HepG2 (cell line): ENCODE measurements around the gene ACTN1. TPM values are rescaled to one million over a fixed set of nuclear protein-coding genes. Genes with fewer than 3 reads are reported as not detected.

Source experiments
- CENPX ChIP-seq: sonication (generic); formaldehyde crosslinking; IDR thresholded peaks from 2 replicates; pipeline ENCODE4 v1.9.0; 2021; ENCODE audit warnings: mild to moderate bottlenecking, missing genetic modification reagents, moderate library complexity
- CHD4 ChIP-seq: fragments of 200-600 bp; sonication (generic); IDR thresholded peaks from 2 replicates; pipeline ENCODE4 v1.7.0; 2017; ENCODE audit warnings: mild to moderate bottlenecking, low read length, borderline replicate concordance
- DR1 ChIP-seq: sonication (generic); formaldehyde crosslinking; IDR thresholded peaks from 2 replicates; pipeline ENCODE4 v1.8.0; 2021; ENCODE audit warnings: mild to moderate bottlenecking, missing genetic modification reagents, inconsistent platforms
- HES4 ChIP-seq: sonication (generic); formaldehyde crosslinking; IDR thresholded peaks from 2 replicates; pipeline ENCODE4 v1.9.0; 2021; ENCODE audit warnings: mild to moderate bottlenecking, missing genetic modification reagents, borderline replicate concordance
- MYNN ChIP-seq: sonication (generic); formaldehyde crosslinking; IDR thresholded peaks from 2 replicates; pipeline ENCODE4 v1.4.0; 2020; ENCODE audit warnings: mild to moderate bottlenecking, low read depth, missing genetic modification reagents
- NRL ChIP-seq: sonication (generic); formaldehyde crosslinking; IDR thresholded peaks from 2 replicates; pipeline ENCODE4 v1.5.0; 2020; ENCODE audit warnings: missing genetic modification reagents, mild to moderate bottlenecking, moderate library complexity, borderline replicate concordance
- RBM22 ChIP-seq: fragments of 200-400 bp; formaldehyde crosslinking; optimal IDR thresholded peaks from 2 replicates; pipeline ENCODE3; 2017; ENCODE audit warnings: mild to moderate bottlenecking, low read length, moderate library complexity
- SAP130 ChIP-seq: IDR thresholded peaks from 2 replicates; pipeline ENCODE4 v1.6.1; 2016; ENCODE audit warnings: low read depth
- SP5 ChIP-seq: IDR thresholded peaks from 2 replicates; pipeline ENCODE4 v1.6.1; 2016; ENCODE audit warnings: low read depth, borderline replicate concordance
- TBX3 ChIP-seq: fragments of 450-650 bp; IDR thresholded peaks from 2 replicates; pipeline ENCODE4 v1.6.1; 2017; ENCODE audit warnings: antibody characterized with exemption, mild to moderate bottlenecking, inconsistent platforms, borderline replicate concordance
- ZFP90 ChIP-seq: sonication (generic); formaldehyde crosslinking; IDR thresholded peaks from 2 replicates; pipeline ENCODE4 v1.8.0; 2022; ENCODE audit warnings: missing genetic modification reagents, mild to moderate bottlenecking, inconsistent platforms, borderline replicate concordance
- ZNF549 ChIP-seq: sonication (generic); formaldehyde crosslinking; IDR thresholded peaks from 2 replicates; pipeline ENCODE4 v1.5.0; 2020; ENCODE audit warnings: missing genetic modification reagents
- ZNF550 ChIP-seq: sonication (generic); formaldehyde crosslinking; IDR thresholded peaks from 2 replicates; pipeline ENCODE4 v1.4.0; 2020; ENCODE audit warnings: mild to moderate bottlenecking, missing genetic modification reagents, borderline replicate concordance
- ZNF563 ChIP-seq: sonication (generic); formaldehyde crosslinking; IDR thresholded peaks from 2 replicates; pipeline ENCODE4 v1.8.0; 2022; ENCODE audit warnings: mild to moderate bottlenecking, moderate library complexity, missing genetic modification reagents
- polyA plus RNA-seq, 8 experiments: library from polyadenylated mRNA; depleted of rRNA in 3 of 8; stranded (reverse) in 7 of 8; unstranded in 1 of 8; fragments of >200 nt; fragmentation: Illumina TruSeq in 4 of 8; extraction: Trizol in 4 of 8; gene quantifications; 2 replicates each; pipeline versions ENCODE4 v1.2.1 to v1.2.3, GENCODE V29; 2011 to 2016; ENCODE audit warnings: low read depth in 4 of 8, missing spikeins in 1 of 8, mixed read lengths in 1 of 8; ENCODE audit not compliant: insufficient read depth in 1 of 8
- total RNA-seq, 5 experiments: library from RNA; depleted of rRNA; stranded (reverse); fragments of >200 nt; fragmentation: Illumina TruSeq; extraction: Trizol; gene quantifications; 2 replicates each; pipeline ENCODE4 v1.2.3, GENCODE V29; 2016; ENCODE audit warnings: low read depth in 1 of 5
- TF ChIP-seq, protein P1 (sequence below): sonication (generic); formaldehyde crosslinking; IDR thresholded peaks from 2 replicates; pipeline ENCODE4 v1.4.0; 2020; ENCODE audit warnings: missing genetic modification reagents
- TF ChIP-seq, protein P2 (sequence below): sonication (generic); formaldehyde crosslinking; IDR thresholded peaks from 2 replicates; pipeline ENCODE4 v1.4.0; 2020; ENCODE audit warnings: low read depth, mild to moderate bottlenecking, missing genetic modification reagents
- TF ChIP-seq, protein P3 (sequence below): sonication (generic); formaldehyde crosslinking; IDR thresholded peaks from 2 replicates; pipeline ENCODE4 v1.8.1; 2023; ENCODE audit warnings: mild to moderate bottlenecking, moderate library complexity, missing genetic modification reagents
- TF ChIP-seq, protein P4 (sequence below): sonication (generic); formaldehyde crosslinking; IDR thresholded peaks from 2 replicates; pipeline ENCODE4 v1.4.0; 2020; ENCODE audit warnings: missing genetic modification reagents, mild to moderate bottlenecking, borderline replicate concordance
- TF ChIP-seq, protein P5 (sequence below): sonication (generic); formaldehyde crosslinking; IDR thresholded peaks from 2 replicates; pipeline ENCODE4 v1.5.1; 2020; ENCODE audit warnings: mild to moderate bottlenecking, missing genetic modification reagents, moderate library complexity

Gene ACTN1
- total and polyA plus RNA-seq, 2 of the 13 experiments (the other 11 are each of a cell fraction or from before 2014, with no cell fraction given) = 58.6 to 162 TPM

DNA sequence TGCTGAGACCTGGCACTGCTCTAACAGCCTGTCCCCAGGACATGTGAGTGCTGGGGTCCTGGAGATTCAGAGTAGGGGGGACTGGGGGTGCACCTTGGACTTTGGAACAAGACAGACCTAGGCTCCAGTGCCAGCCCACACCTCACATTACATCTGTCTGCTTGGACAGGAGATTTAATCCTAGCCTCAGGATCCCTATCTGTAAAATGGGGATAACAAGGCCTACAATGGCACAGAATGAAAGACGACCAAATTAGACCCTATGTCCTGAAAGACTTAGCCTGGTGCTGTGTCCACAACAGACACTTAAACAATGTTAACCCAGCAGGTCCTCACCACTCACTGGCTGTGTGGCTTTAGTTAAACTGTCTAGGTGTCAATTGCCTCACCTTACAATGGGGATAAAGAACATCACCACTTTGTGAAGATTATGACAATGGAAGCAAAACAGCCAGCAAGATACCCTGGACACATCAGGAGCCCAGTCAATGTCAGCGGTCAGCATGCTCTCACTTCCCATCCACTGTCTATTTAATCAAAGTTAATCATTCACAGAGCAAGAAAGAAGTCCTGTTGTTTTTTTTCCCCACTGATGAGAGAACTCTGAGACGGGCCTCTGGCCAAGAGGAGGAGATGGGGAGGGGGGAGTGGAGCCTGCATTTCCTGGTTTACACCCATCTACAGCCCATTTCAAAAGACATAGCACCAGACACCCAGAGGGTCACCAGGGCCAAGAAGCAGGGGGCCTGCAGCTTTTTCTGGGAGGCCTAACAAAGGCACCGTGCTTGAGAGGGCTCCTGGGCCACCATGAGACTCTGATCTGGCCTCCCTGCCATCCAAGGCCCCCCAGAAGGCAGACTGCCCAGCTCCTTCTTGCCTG is 40.6 kb downstream of the ACTN1 start (continued):
- 0 out of 2 replicates have a peak, but pooled peaks have one; percentile 21 for TF ChIP-seq TBX3
- peak; percentile 36 for TF ChIP-seq RBM22
- TF ChIP-seq ZNF550 = no peak
- TF ChIP-seq DR1 (CRISPR knock-in tag) = no peak
- TF ChIP-seq ZNF563 (CRISPR knock-in tag) = no peak
- TF ChIP-seq SAP130 = peak; percentile 88
- TF ChIP-seq CENPX (CRISPR knock-in tag) = no peak
- TF ChIP-seq, protein P1, sequence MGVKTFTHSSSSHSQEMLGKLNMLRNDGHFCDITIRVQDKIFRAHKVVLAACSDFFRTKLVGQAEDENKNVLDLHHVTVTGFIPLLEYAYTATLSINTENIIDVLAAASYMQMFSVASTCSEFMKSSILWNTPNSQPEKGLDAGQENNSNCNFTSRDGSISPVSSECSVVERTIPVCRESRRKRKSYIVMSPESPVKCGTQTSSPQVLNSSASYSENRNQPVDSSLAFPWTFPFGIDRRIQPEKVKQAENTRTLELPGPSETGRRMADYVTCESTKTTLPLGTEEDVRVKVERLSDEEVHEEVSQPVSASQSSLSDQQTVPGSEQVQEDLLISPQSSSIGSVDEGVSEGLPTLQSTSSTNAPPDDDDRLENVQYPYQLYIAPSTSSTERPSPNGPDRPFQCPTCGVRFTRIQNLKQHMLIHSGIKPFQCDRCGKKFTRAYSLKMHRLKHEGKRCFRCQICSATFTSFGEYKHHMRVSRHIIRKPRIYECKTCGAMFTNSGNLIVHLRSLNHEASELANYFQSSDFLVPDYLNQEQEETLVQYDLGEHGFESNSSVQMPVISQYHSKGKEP (CRISPR knock-in tag) = no peak
- TF ChIP-seq SP5 (CRISPR knock-in tag) = peak; percentile 78
- TF ChIP-seq, protein P2, sequence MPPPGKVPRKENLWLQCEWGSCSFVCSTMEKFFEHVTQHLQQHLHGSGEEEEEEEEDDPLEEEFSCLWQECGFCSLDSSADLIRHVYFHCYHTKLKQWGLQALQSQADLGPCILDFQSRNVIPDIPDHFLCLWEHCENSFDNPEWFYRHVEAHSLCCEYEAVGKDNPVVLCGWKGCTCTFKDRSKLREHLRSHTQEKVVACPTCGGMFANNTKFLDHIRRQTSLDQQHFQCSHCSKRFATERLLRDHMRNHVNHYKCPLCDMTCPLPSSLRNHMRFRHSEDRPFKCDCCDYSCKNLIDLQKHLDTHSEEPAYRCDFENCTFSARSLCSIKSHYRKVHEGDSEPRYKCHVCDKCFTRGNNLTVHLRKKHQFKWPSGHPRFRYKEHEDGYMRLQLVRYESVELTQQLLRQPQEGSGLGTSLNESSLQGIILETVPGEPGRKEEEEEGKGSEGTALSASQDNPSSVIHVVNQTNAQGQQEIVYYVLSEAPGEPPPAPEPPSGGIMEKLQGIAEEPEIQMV (CRISPR knock-in tag) = no peak; the same call in 1 of the 2 replicates
- TF ChIP-seq ZFP90 (CRISPR knock-in tag) = no peak
- no peak for TF ChIP-seq MYNN (CRISPR knock-in tag)
- TF ChIP-seq HES4 (CRISPR knock-in tag) = no peak
- TF ChIP-seq ZNF549 (CRISPR knock-in tag) = no peak
- TF ChIP-seq NRL (CRISPR knock-in tag) = no peak
- TF ChIP-seq CHD4 = peak; percentile 95
- TF ChIP-seq, protein P3, sequence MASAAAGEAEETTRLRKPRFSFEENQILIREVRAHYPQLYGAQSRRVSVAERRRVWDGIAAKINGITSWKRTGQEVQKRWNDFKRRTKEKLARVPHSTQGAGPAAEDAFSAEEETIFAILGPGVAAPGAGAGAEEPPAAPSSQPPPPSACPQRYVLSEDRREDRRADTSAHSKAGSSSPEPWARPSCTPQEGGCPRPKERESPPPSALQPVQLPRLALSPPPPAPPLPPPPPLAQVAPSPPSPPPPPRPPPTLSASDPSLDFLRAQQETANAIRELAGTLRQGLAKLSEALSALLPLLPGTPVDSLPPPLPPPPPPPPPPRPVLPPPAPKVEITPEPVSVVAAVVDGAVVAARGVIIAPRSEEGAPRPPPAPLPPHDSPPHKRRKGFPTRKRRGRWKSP (CRISPR knock-in tag) = 0 out of 2 replicates have a peak, but pooled peaks have one; percentile 54
- TF ChIP-seq, protein P4, sequence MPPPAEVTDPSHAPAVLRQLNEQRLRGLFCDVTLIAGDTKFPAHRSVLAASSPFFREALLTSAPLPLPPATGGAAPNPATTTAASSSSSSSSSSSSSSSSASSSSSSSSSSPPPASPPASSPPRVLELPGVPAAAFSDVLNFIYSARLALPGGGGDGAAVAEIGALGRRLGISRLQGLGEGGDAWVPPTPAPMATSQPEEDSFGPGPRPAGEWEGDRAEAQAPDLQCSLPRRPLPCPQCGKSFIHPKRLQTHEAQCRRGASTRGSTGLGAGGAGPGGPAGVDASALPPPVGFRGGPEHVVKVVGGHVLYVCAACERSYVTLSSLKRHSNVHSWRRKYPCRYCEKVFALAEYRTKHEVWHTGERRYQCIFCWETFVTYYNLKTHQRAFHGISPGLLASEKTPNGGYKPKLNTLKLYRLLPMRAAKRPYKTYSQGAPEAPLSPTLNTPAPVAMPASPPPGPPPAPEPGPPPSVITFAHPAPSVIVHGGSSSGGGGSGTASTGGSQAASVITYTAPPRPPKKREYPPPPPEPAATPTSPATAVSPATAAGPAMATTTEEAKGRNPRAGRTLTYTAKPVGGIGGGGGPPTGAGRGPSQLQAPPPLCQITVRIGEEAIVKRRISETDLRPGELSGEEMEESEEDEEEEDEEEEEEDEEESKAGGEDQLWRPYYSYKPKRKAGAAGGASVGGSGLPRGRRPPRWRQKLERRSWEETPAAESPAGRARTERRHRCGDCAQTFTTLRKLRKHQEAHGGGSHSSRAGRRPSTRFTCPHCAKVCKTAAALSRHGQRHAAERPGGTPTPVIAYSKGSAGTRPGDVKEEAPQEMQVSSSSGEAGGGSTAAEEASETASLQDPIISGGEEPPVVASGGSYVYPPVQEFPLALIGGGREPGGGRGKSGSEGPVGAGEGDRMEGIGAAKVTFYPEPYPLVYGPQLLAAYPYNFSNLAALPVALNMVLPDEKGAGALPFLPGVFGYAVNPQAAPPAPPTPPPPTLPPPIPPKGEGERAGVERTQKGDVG (CRISPR knock-in tag) = 0 out of 2 replicates have a peak, but pooled peaks have one; percentile 21
- TF ChIP-seq, protein P5, sequence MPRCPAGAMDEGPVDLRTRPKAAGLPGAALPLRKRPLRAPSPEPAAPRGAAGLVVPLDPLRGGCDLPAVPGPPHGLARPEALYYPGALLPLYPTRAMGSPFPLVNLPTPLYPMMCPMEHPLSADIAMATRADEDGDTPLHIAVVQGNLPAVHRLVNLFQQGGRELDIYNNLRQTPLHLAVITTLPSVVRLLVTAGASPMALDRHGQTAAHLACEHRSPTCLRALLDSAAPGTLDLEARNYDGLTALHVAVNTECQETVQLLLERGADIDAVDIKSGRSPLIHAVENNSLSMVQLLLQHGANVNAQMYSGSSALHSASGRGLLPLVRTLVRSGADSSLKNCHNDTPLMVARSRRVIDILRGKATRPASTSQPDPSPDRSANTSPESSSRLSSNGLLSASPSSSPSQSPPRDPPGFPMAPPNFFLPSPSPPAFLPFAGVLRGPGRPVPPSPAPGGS (CRISPR knock-in tag) = no peak
